ENCODE data around the gene RCSD1.

RCSD1 gene

DNA sequence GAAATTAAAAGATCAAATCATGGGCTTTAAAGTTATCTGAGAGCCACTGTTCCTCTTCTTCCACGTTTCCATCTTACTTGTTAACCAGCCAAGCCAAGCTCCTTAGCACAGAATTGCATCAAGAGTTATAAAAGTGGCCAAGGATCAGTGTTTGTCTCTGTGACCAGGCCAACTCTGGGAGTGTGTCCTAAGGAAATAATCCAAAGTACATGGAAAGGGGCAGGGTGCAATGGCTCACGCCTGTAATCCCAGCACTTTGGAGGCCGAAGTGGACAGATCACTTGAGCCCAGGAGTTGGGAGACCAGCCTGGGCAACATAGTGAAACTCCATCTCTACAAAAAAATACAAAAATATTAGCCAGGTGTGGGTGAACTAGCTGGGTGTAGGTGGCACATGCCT is 81.8 kb downstream of the RCSD1 start:
- TF ChIP-seq TSHZ2 (CRISPR knock-in tag; IDR thresholded peaks at IDR 0.05) (no peak), SNAI2 (CRISPR knock-in tag; IDR thresholded peaks at IDR 0.05) (no peak), TCF4 (CRISPR knock-in tag; IDR thresholded peaks at IDR 0.05; ENCODE audit: borderline replicate concordance) (no peak), ZNF565 (CRISPR knock-in tag; conservative IDR thresholded peaks at IDR 0.05; ENCODE audit: low read depth) (no peak)
- TF ChIP-seq, protein P1, sequence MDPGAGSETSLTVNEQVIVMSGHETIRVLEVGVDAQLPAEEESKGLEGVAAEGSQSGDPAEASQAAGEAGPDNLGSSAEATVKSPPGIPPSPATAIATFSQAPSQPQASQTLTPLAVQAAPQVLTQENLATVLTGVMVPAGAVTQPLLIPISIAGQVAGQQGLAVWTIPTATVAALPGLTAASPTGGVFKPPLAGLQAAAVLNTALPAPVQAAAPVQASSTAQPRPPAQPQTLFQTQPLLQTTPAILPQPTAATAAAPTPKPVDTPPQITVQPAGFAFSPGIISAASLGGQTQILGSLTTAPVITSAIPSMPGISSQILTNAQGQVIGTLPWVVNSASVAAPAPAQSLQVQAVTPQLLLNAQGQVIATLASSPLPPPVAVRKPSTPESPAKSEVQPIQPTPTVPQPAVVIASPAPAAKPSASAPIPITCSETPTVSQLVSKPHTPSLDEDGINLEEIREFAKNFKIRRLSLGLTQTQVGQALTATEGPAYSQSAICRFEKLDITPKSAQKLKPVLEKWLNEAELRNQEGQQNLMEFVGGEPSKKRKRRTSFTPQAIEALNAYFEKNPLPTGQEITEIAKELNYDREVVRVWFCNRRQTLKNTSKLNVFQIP (CRISPR knock-in tag; IDR thresholded peaks at IDR 0.05; ENCODE audit: borderline replicate concordance, low read depth) = no peak
- TF ChIP-seq, protein P2, sequence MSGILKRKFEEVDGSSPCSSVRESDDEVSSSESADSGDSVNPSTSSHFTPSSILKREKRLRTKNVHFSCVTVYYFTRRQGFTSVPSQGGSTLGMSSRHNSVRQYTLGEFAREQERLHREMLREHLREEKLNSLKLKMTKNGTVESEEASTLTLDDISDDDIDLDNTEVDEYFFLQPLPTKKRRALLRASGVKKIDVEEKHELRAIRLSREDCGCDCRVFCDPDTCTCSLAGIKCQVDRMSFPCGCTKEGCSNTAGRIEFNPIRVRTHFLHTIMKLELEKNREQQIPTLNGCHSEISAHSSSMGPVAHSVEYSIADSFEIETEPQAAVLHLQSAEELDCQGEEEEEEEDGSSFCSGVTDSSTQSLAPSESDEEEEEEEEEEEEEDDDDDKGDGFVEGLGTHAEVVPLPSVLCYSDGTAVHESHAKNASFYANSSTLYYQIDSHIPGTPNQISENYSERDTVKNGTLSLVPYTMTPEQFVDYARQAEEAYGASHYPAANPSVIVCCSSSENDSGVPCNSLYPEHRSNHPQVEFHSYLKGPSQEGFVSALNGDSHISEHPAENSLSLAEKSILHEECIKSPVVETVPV (CRISPR knock-in tag; IDR thresholded peaks at IDR 0.05) = no peak
- no peak for ATAC-seq

DNA sequence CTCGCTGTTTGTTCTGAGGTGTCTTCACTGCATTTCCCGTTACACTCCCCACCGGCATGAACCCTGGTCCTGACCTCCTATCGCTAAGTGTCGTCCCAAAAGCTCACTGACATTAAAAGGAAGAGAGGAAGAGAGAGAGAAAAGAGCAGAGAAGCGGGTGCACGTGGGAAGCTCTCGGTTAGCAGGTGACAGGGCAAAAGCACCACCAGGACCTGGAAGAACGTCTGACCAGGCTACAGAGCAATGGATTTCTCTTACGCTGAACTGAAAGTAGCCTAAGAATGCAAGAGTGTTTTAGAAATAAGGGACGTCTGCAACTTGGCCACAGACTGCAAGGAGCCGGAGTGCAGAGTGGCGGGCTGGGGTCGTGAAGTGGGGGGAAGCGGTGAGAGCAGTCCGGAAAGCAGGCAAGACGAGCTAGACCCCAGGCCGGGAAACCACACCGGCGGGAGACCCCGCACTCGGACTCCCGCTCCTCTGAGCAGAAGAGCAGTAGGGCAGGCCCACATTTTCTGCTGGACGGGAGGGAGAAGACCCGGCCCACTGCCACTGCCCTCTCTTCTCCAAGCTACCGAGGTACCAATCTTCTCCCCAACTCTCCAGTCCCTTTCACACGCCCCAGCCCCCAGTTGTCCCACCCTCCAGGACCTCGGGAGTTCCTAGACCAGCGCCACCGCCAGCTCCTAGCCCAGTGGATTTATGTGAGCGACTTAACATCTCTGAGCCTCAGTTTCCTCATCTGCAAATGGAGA is 83.5 kb downstream of the RCSD1 start:
- no peak for TF ChIP-seq BACH2 (CRISPR knock-in tag; IDR thresholded peaks at IDR 0.05; ENCODE audit: borderline replicate concordance)
- no peak for TF ChIP-seq ESRRG (CRISPR knock-in tag; IDR thresholded peaks at IDR 0.05)
- TF ChIP-seq RARB (CRISPR knock-in tag; IDR thresholded peaks at IDR 0.05) = no peak
- no peak for TF ChIP-seq CSDC2 (CRISPR knock-in tag; IDR thresholded peaks at IDR 0.05)
- TF ChIP-seq ZNF8 (CRISPR knock-in tag; IDR thresholded peaks at IDR 0.05) = no peak
- TF ChIP-seq TOX (CRISPR knock-in tag; IDR thresholded peaks at IDR 0.05; ENCODE audit: borderline replicate concordance) = no peak
- TF ChIP-seq TSHZ2 (CRISPR knock-in tag; IDR thresholded peaks at IDR 0.05) = no peak

GRCh38 chr1:167714098-167714438 is 84.0 kb downstream of the RCSD1 start:
- no peak for TF ChIP-seq ISL1 (CRISPR knock-in tag; IDR thresholded peaks at IDR 0.05)
- peak; percentile 79 for ATAC-seq

More for the DNA sequence above, 83.5 kb downstream of the RCSD1 start:
- ATAC-seq = peak; percentile 20

DNA sequence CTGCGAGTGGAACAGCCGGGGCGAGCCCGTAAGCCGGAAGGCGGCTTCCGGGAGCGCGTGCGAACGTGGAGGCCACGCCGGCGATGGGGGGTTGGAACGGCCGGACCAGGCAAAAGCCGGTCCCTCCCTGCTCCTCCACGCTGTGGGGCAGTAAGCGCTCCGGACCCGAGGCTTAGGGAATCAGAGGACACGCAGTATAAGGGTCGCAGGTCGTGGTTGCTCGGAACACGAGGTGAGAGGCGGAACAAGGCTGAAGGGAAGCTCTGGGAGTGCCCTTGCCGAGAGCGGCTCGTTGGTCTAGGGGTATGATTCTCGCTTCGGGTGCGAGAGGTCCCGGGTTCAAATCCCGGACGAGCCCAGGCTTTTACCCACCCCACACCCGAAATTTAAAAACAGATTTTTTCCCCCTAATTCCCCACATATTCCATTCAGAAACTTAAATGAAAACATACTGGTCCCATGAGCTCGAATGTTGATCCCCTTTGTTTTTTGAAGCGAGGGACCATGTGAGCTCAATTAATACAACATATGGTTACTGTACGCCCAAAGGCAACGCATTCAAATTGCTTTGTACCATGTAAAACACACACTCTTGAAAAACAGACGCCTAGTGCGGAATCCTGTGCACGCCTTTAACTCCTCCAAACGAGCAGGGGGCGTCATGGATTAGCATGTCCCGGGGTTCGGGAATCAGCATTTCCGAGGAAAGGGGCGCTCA is 84.6 kb downstream of the RCSD1 start:
- TF ChIP-seq, protein P1 (CRISPR knock-in tag; IDR thresholded peaks at IDR 0.05; ENCODE audit: borderline replicate concordance, low read depth) = no peak; the same call in 1 of the 2 replicates
- TF ChIP-seq GLIS3 (CRISPR knock-in tag; IDR thresholded peaks at IDR 0.05) (no peak), RARB (CRISPR knock-in tag; IDR thresholded peaks at IDR 0.05) (0 out of 2 replicates have a peak, but pooled peaks have one; percentile 8), ZNF8 (CRISPR knock-in tag; IDR thresholded peaks at IDR 0.05) (peak; percentile 63; the same call in 1 of the 2 replicates), PPARA (CRISPR knock-in tag; IDR thresholded peaks at IDR 0.05; ENCODE audit: borderline replicate concordance) (no peak), TSHZ2 (CRISPR knock-in tag; IDR thresholded peaks at IDR 0.05) (peak; percentile 32; the same call in 1 of the 2 replicates), ARNTL (CRISPR knock-in tag; IDR thresholded peaks at IDR 0.05; ENCODE audit: borderline replicate concordance, low read depth) (no peak)
- ATAC-seq = peak; percentile 66

Data from SK-N-SH treated with all-trans-retinoic acid at 6 μM for 48 hours (cell line).